Large intestine (tissue), 3 donors: ENCODE data around the gene MEGF9. TPM values are rescaled to one million over a fixed set of nuclear protein-coding genes. Genes with fewer than 3 reads are reported as not detected.

ENCODE experiments used
- DNase-seq, 2 donors: peaks; one replicate each; pipeline versions ENCODE4 v3.0.0 to v3.0.0-alpha.2; 2013
- H3K27ac ChIP-seq: one replicate; pipeline ENCODE4 v1.5.1; 2013; ENCODE audit warnings: low read length
- H3K27me3 ChIP-seq: 2 replicates; pipeline ENCODE4 v1.6.1; 2013; ENCODE audit warnings: low read length; ENCODE audit not compliant: control insufficient read depth, insufficient read depth
- H3K36me3 ChIP-seq: 2 replicates; pipeline ENCODE4 v1.6.1; 2013; ENCODE audit warnings: low read length; ENCODE audit not compliant: control insufficient read depth, insufficient read depth
- H3K4me1 ChIP-seq: one replicate; pipeline ENCODE4 v1.6.1; 2013; ENCODE audit warnings: low read length; ENCODE audit not compliant: control insufficient read depth, insufficient read depth
- H3K4me3 ChIP-seq: one replicate; pipeline ENCODE4 v1.5.1; 2013; ENCODE audit warnings: low read length
- H3K9me3 ChIP-seq: one replicate; pipeline ENCODE4 v1.6.1; 2013; ENCODE audit warnings: mild to moderate bottlenecking, low read depth, low read length, moderate library complexity; ENCODE audit not compliant: control insufficient read depth
- WGBS: methylation state at CpG from one replicate; pipeline ENCODE4 v1.1.5; 2013; ENCODE audit warnings: low lambda C conversion rate; ENCODE audit not compliant: insufficient coverage; 5-methylcytosine and 5-hydroxymethylcytosine counted together
- polyA plus RNA-seq: library from polyadenylated mRNA; unstranded; fragments of 120-200 nt; gene quantifications from one replicate; pipeline ENCODE4 v1.2.1, GENCODE V29; 2013

MEGF9 gene
- polyA plus RNA-seq, 1 donor, result 17.6 TPM

DNA sequence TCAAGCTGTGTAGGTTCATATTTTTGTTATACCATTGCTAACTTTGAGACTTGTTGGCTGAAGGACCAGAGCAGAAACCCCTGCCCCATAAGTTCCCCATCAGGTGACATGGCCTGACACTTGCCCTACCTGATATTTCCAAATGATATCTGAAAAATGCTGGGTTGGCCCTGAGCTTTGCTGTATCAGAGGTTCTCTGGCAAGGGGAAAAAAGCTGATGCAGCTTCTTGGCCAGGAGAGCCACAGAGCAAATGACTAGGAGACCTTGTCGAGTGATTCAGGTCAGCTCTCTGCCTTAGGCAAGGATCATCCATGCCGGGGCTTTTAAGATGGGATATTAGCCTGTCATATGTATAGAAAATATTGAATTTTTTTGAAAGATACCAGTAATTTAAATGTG, 2.9 kb upstream of the MEGF9 start:
- Histone ChIP-seq H3K4me3 (no peak overlapping the region), H3K27me3 (no peaks in the 10 kb centered on the region), H3K4me1 (peaks cover 18% of the 10 kb centered on the region), H3K27ac (peak overlapping the region; percentile 67), H3K36me3 (no peaks in the 10 kb centered on the region), H3K9me3 (no peaks in the 10 kb centered on the region)
- WGBS, result no CpG with 5 or more reads among the region's 2 CpGs
- peak; percentile 54 to 70 for DNase-seq

DNA sequence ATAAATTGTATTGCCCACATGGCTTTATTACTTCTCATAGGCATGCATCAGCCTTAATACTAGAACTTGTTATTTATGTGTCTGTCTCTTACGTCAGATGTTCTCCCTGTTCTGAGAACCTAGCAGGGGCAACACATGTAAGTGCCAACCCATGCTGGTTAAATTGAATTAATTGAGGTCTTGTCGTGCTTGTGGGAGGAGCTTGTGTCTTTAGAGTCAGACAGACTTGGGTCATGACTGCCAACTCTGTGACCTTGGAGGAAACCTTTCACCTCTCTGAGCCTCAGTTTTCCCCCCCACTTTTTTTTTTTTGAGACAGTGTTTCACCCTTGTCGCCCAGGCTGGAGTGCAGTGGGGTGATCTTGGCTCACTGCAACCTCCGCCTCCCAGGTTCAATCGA, 2.2 kb upstream of the MEGF9 start:
- H3K4me3 ChIP-seq, result no peak overlapping the region
- no peaks in the 10 kb centered on the region for H3K9me3 ChIP-seq
- DNase-seq, result no peak
- peaks cover 18% of the 10 kb centered on the region for H3K4me1 ChIP-seq
- no peaks in the 10 kb centered on the region for H3K36me3 ChIP-seq
- H3K27me3 ChIP-seq, result no peaks in the 10 kb centered on the region
- H3K27ac ChIP-seq, result peak overlapping the region; percentile 67
- WGBS, result no CpG with 5 or more reads among the region's 5 CpGs

DNA sequence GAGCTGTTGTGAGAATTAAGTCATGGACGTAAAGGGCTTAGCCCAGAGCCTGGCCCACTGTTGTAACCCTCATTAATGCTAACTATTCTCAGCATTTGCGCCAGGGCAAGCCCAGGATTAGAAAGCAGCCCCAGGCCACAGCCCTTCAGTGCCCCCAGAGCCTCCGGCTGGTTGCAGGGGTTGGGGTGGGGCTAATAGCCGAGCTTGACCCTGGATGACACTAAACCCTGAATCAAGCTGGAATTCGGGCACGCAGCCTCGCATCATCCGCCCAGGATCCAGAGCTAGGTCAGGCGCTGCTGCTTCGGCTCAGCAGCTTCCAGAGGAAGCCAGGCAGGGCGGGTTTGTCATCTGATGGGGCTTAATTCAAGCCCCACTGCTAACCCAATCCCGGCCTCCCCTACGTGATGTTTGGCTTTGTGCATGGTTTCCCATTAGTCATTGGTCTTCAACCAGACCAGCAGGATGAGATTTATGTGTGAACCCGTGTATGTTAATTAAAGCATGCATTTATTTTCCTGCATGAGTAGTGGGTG, 1.2 kb upstream of the MEGF9 start:
- peak in 1 of 2 donors; percentile 41 for DNase-seq
- Histone ChIP-seq H3K4me3 (peak overlapping the region; percentile 72), H3K9me3 (no peaks in the 10 kb centered on the region), H3K27me3 (no peaks in the 10 kb centered on the region), H3K36me3 (no peaks in the 10 kb centered on the region), H3K4me1 (peaks cover 18% of the 10 kb centered on the region), H3K27ac (peak overlapping the region; percentile 62)
- 30% methylated on average over 2 of the region's 14 CpGs for WGBS

DNA sequence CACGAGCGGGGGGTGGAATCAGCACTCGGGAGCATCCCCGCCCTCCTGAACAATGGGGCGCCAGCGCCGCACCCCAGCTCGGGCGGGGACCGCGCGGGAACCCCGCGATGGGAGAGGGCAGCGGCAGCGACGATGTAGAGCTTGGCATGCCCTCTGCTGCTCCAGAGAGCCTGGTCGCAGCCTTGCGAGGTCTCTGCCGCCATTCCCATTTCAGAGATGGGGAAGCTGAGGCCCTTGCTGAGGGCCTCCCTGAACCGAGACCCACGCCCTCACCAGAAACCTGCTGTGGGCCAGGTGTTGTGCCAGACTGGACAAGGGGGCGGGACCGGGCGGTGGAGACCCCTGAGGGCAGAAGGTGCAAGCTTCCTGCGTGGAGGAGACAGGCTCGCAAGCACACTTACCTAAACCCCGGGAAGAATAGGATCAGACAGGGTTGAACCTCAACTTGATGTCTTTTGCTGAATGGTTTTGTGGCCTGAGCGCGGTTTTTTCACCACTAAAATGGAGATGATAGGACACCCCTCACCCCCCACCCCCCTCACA, 647 bp upstream of the MEGF9 start:
- Histone ChIP-seq H3K27ac (peak overlapping the region; percentile 62), H3K36me3 (no peaks in the 10 kb centered on the region), H3K9me3 (no peaks in the 10 kb centered on the region), H3K4me3 (peak overlapping the region; percentile 72), H3K27me3 (no peaks in the 10 kb centered on the region), H3K4me1 (peaks cover 18% of the 10 kb centered on the region)
- WGBS, result no CpG with 5 or more reads among the region's 30 CpGs
- DNase-seq, result peak in 1 of 2 donors; percentile 24

- peaks cover 2% of the 10 kb centered on the region for H3K36me3 ChIP-seq
- WGBS, result no CpG with 5 or more reads among the region's 50 CpGs
- peak in 1 of 2 donors; percentile 45 for DNase-seq
- peak overlapping the region; percentile 77 for H3K4me3 ChIP-seq
- peak overlapping the region; percentile 85 for H3K27ac ChIP-seq
- H3K4me1 ChIP-seq, result peaks cover 18% of the 10 kb centered on the region
- no peaks in the 10 kb centered on the region for H3K27me3 ChIP-seq
- no peaks in the 10 kb centered on the region for H3K9me3 ChIP-seq
Measured at GRCh38 chr9:120713257-120714087, 798 bp downstream of the MEGF9 start.

DNA sequence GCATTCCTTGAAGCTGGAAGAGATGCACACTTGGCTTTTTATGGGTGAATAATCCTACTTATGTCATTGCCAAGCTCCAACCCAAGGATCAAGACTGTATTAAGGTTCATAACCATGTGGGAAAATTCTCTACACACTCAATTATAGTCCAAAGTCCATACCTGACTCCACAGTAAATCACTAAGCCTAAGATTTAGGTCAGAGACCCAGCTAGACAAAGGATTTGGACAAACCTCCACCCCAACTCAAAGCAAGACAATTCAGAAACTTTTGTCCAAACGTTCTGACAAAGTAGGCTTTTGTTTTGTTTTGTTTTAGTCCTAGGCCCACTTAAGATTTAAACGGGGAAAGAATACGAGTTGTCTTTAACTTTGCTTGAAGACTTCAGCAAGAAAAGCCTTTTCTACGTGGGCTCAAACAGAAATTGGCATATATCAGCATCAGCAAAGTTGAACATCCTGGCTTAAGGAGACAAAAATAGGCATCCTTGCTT, 1.7 kb downstream of the MEGF9 start:
- H3K4me1 ChIP-seq, result peaks cover 16% of the 10 kb centered on the region
- 40% methylated on average over 1 of the region's 4 CpGs for WGBS
- peaks cover 2% of the 10 kb centered on the region for H3K36me3 ChIP-seq

GRCh38 chr9:120711841-120712538, 2.3 kb downstream of the MEGF9 start:
- Histone ChIP-seq H3K4me1 (peaks cover 15% of the 10 kb centered on the region), H3K27me3 (no peaks in the 10 kb centered on the region), H3K36me3 (peaks cover 2% of the 10 kb centered on the region), H3K27ac (peak overlapping the region; percentile 85), H3K4me3 (peak overlapping the region; percentile 77), H3K9me3 (no peaks in the 10 kb centered on the region)
- no peak for DNase-seq
- no CpG with 5 or more reads among the region's 5 CpGs for WGBS

More for the DNA sequence above, 1.7 kb downstream of the MEGF9 start:
- Histone ChIP-seq H3K4me3 (peak overlapping the region; percentile 77), H3K27me3 (no peaks in the 10 kb centered on the region), H3K27ac (peak overlapping the region; percentile 85), H3K9me3 (no peaks in the 10 kb centered on the region)
- DNase-seq, result peak; percentile 62 to 84

DNA sequence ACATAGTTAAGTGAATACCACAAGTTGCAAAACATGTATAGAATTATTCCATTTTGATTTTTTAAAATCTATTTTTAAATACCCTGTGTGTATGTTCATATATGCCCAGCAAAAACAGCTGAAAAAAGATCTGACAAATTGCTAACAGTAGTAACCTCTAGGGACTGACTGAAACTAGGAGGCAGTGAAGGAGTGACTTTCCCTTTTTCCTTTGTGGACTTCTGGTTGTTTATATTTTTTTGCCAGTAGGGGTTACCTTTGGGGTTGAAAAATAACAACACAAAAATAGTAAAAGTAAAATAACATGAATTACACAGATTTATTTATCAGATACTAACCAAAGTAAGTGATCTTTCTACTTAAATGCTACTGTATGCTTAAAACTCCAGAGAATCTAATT, 2.9 kb downstream of the MEGF9 start:
- no peaks in the 10 kb centered on the region for H3K27me3 ChIP-seq
- H3K9me3 ChIP-seq, result no peaks in the 10 kb centered on the region
- H3K4me3 ChIP-seq, result no peak overlapping the region
- peaks cover 9% of the 10 kb centered on the region for H3K4me1 ChIP-seq
- no peak for DNase-seq
- H3K27ac ChIP-seq, result peak overlapping the region; percentile 85
- H3K36me3 ChIP-seq, result peaks cover 2% of the 10 kb centered on the region

- Histone ChIP-seq H3K4me1 (peaks cover 6% of the 10 kb centered on the region), H3K27ac (peak overlapping the region; percentile 85), H3K36me3 (peaks cover 2% of the 10 kb centered on the region), H3K9me3 (no peaks in the 10 kb centered on the region), H3K4me3 (no peak overlapping the region), H3K27me3 (no peaks in the 10 kb centered on the region)
- DNase-seq, result peak; percentile 30 to 43
- WGBS, result no CpG with 5 or more reads among the region's 10 CpGs
Measured at GRCh38 chr9:120710110-120710981, 3.9 kb downstream of the MEGF9 start.
